Measurements from ENCODE around the gene FAM181A. TPM values are rescaled to one million over a fixed set of nuclear protein-coding genes. Genes with fewer than 3 reads are reported as not detected.
A peak's percentile ranks its signal among the peaks of the same experiment; 100 is the strongest.

Gene FAM181A
- total RNA-seq, 1 experiment from 2014 or later = not detected

- ATAC-seq = no peak
- CTCF ChIA-PET = no interaction called here
- no peaks in the 10 kb centered on the region for H3K27me3 ChIP-seq (ENCODE audit: control insufficient read depth, insufficient read depth, low read length)
These were observed 34.5 kb downstream of the FAM181A start for GRCh38 chr14:93961620-93962019.

GRCh38 chr14:93962701-93963601 lies 35.8 kb downstream of the FAM181A start:
- POLR2A ChIA-PET = no interaction called here

More at GRCh38 chr14:93961620-93962019, 34.5 kb downstream of the FAM181A start:
- no peak for DNase-seq (ENCODE audit: low read depth, low spot score)
- POLR2A ChIA-PET = no interaction called here
- H3K9me3 ChIP-seq (ENCODE audit: control insufficient read depth, insufficient read depth, low read depth, low read length) = no peaks in the 10 kb centered on the region
- H3K4me1 ChIP-seq (ENCODE audit: control insufficient read depth, insufficient read depth, low read length) = peaks cover 36% of the 10 kb centered on the region
- H3K36me3 ChIP-seq (ENCODE audit: control insufficient read depth, insufficient read depth, low read length) = no peaks in the 10 kb centered on the region
- no peak overlapping the region for H3K27ac ChIP-seq (ENCODE audit: low read length)
- no peak overlapping the region for H3K4me3 ChIP-seq (ENCODE audit: low read depth in 2 of 2, low read length in 2 of 2)
- BruUV-seq (replicated peaks) = no TSS peak
- in situ Hi-C loops (cut with HindIII; ENCODE audit: low pct_unique_long_range_greater_than_20kb, low sequenced_read_pairs) (no loop called here), intact Hi-C loops (cut with micrococcal nuclease; ENCODE audit: unreplicated experiment) (no loop called here)
- TF ChIP-seq CTCF (IDR thresholded peaks at IDR 0.05) (no peak), TCF7L2 (IDR thresholded peaks at IDR 0.05; ENCODE audit: low read depth, low read length) (no peak), REST (IDR thresholded peaks at IDR 0.05; ENCODE audit: insufficient read depth in 1 of 2, low read depth in 2 of 2, low read length in 1 of 2) (no peak), POLR2AphosphoS5 (IDR thresholded peaks at IDR 0.05; ENCODE audit: low read depth, low read length) (no peak), SIN3A (IDR thresholded peaks at IDR 0.05; ENCODE audit: borderline replicate concordance, insufficient read depth, low read depth, low read length) (no peak)

More at GRCh38 chr14:93962701-93963601, 35.8 kb downstream of the FAM181A start:
- TF ChIP-seq POLR2AphosphoS5 (IDR thresholded peaks at IDR 0.05; ENCODE audit: low read depth, low read length) (no peak), SIN3A (IDR thresholded peaks at IDR 0.05; ENCODE audit: borderline replicate concordance, insufficient read depth, low read depth, low read length) (no peak), TCF7L2 (IDR thresholded peaks at IDR 0.05; ENCODE audit: low read depth, low read length) (no peak), CTCF (IDR thresholded peaks at IDR 0.05) (no peak), REST (IDR thresholded peaks at IDR 0.05; ENCODE audit: insufficient read depth in 1 of 2, low read depth in 2 of 2, low read length in 1 of 2) (no peak)
- Histone ChIP-seq H3K27ac (ENCODE audit: low read length) (no peak overlapping the region), H3K27me3 (ENCODE audit: control insufficient read depth, insufficient read depth, low read length) (no peaks in the 10 kb centered on the region), H3K36me3 (ENCODE audit: control insufficient read depth, insufficient read depth, low read length) (no peaks in the 10 kb centered on the region), H3K4me3 (ENCODE audit: low read depth in 2 of 2, low read length in 2 of 2) (no peak overlapping the region), H3K9me3 (ENCODE audit: control insufficient read depth, insufficient read depth, low read depth, low read length) (no peaks in the 10 kb centered on the region), H3K4me1 (ENCODE audit: control insufficient read depth, insufficient read depth, low read length) (peaks cover 34% of the 10 kb centered on the region)
- in situ Hi-C loops (cut with HindIII; ENCODE audit: low pct_unique_long_range_greater_than_20kb, low sequenced_read_pairs) = no loop called here
- intact Hi-C loops (cut with micrococcal nuclease; ENCODE audit: unreplicated experiment) = no loop called here
- peak; percentile 21; the same call in 1 of the 2 replicates for ATAC-seq
- no TSS peak for BruUV-seq (replicated peaks)
- no peak for DNase-seq (ENCODE audit: low read depth, low spot score)
- CTCF ChIA-PET = no interaction called here

Measured in Panc1 (cell line).